Mucosa of rectum (tissue), 2 donors: ENCODE data around the gene UBL4B.
A peak's percentile ranks its signal among the peaks of the same experiment; 100 is the strongest.

Source experiments
- H3K27ac ChIP-seq, 2 donors: one replicate each; pipeline ENCODE4 v1.7.0; 2013; ENCODE audit warnings: inconsistent platforms in 2 of 2, low read depth in 2 of 2, low read length in 2 of 2
- H3K27me3 ChIP-seq, 2 donors: one replicate each; pipeline ENCODE4 v1.7.0; 2013; ENCODE audit warnings: low read length in 2 of 2; ENCODE audit not compliant: control insufficient read depth in 2 of 2, insufficient read depth in 2 of 2
- H3K36me3 ChIP-seq, 2 donors: one replicate each; pipeline ENCODE4 v1.7.0; 2013; ENCODE audit warnings: low read length in 2 of 2; ENCODE audit not compliant: control insufficient read depth in 2 of 2, insufficient read depth in 2 of 2
- H3K4me1 ChIP-seq, 2 donors: one replicate each; pipeline ENCODE4 v1.7.0; 2013; ENCODE audit warnings: low read length in 2 of 2, mild to moderate bottlenecking in 1 of 2; ENCODE audit not compliant: control insufficient read depth in 2 of 2, insufficient read depth in 2 of 2
- H3K4me3 ChIP-seq, 2 donors: one replicate each; pipeline ENCODE4 v1.7.0; 2013; ENCODE audit warnings: low read length in 2 of 2
- H3K9ac ChIP-seq, 2 donors: one replicate each; pipeline ENCODE4 v1.7.0; 2013; ENCODE audit warnings: low read length in 2 of 2, low read depth in 1 of 2, mild to moderate bottlenecking in 1 of 2
- H3K9me3 ChIP-seq, 2 donors: one replicate each; pipeline ENCODE4 v1.7.0; 2013; ENCODE audit warnings: low read length in 2 of 2; ENCODE audit not compliant: control insufficient read depth in 2 of 2
- donor health status: healthy.
- donor health status: Normal muscosa, but diverticular disease.

The UBL4B gene

DNA sequence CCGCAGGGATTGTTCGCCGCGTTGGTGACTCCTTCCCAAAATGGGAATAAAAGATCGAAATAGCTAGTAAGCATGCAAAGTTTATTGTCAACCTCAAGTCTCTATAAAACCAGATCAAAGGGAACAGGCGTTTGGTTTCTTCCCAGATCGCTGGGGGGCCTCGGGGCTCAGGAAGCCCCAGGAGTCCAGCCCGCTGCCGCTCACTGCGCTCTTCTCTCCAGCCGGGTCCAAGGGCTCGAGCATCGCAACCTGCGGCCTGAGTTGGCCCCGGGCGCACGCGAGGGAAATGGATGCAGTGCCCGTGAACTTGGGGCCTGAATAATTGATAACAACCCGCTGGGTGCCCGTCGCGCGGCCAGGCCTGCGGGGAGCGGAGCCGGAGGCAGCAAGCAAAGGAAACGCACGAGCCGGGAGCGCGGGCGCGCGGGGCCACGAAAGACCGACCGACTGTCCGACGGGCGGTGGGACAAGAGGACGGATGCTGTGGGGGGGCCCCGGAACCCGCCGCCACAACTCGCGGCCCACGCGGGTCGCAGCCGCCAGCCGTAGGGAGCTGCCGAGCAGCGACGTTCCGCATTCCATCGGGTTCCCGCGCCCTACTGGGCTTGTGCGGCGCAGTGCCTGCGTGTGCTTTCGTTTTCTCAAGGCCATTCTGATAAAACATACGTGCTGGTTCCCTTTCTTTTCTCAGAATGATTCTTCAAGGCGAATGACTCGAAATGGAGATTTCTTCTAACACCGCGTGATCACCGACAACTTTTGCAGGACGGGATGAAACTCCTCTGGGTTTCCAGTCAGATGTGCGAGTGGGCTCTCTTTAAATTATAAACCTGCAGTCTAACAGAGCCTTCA, 27.8 kb upstream of the UBL4B start:
- Histone ChIP-seq H3K4me1 (peaks cover 9% of the 10 kb centered on the region in 2 donors), H3K9ac (peak overlapping the region in 1 of 2 donors; percentile 68), H3K4me3 (peak overlapping the region; percentile 66 to 72), H3K9me3 (no peaks in the 10 kb centered on the region), H3K36me3 (no peaks in the 10 kb centered on the region), H3K27me3 (peaks cover 21 to 39% of the 10 kb centered on the region in 2 donors), H3K27ac (peak overlapping the region; percentile 49 to 58)

DNA sequence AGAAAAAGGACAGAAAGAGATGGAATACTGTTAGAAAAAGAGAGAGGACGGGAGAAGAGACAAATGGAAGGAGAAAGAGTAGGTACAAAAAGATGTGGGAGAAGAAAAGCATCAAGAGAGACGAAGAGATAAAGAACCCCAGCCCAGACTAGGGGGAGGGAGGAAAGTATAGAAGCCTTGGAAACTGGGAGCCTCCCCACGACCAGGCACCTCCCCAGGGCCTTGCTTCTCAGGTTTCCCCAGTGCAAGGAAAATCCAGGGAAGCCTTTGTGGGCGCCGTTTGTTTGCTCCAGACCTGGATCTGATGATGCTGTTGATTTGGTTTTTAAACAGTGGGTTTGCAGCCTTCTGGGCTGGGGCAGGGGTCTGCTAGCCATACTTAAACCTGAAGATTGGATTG, 26.6 kb upstream of the UBL4B start:
- Histone ChIP-seq H3K36me3 (no peaks in the 10 kb centered on the region), H3K9me3 (no peaks in the 10 kb centered on the region), H3K9ac (no peak overlapping the region), H3K4me3 (no peak overlapping the region), H3K4me1 (peaks cover 9% of the 10 kb centered on the region in 2 donors), H3K27ac (no peak overlapping the region), H3K27me3 (peaks cover 21 to 39% of the 10 kb centered on the region in 2 donors)

GRCh38 chr1:110086961-110087360, 25.3 kb upstream of the UBL4B start:
- peaks cover 21 to 38% of the 10 kb centered on the region in 2 donors for H3K27me3 ChIP-seq
- H3K9me3 ChIP-seq: no peaks in the 10 kb centered on the region
- H3K9ac ChIP-seq: no peak overlapping the region
- no peak overlapping the region for H3K4me3 ChIP-seq
- no peaks in the 10 kb centered on the region for H3K36me3 ChIP-seq
- no peak overlapping the region for H3K27ac ChIP-seq
- H3K4me1 ChIP-seq: peaks cover 9% of the 10 kb centered on the region in 2 donors

DNA sequence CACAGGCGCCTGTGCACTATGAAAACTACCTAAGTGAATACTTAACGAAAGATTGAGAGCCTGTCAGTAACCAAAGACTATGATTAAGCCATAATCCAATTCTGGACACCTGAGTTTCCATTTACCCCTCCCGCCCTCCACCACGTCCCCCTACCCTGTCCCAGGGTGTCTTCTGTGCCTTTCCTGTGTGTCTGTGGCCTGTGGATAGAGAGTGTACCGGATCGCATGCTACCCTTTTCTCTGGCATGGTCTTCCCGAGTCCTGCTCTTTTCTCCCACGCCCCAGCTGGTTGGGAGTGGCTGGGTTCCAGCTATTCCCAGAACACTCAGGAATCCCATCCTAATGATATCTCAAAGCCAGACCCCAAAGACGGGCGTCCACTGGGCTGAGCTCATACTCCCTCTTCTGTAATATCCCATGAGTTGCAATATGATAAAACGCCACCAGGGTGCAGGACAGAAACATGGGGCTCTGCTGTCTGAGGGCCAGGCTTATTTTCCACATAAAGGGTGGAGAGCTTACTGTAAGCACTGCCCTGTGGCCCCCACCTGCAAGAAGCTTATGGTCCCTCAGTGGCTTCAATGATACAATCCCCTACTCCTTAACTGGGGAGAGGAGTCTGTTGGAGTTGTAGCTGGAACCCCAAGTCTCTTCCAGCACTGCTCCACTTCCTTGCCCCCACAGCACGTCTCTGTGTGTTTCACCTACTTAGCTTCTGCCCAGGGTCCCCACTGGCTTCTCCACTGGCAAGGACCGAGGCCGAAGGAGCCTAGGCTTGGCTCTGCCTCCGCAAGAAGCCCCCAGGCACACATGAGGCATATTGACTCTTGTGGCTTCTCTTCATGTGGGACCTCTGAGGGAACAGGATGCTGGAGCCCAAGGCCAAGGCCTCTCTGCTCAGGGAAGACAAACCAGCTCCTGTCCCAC, 24.2 kb upstream of the UBL4B start:
- H3K27me3 ChIP-seq: peaks cover 12 to 27% of the 10 kb centered on the region in 2 donors
- H3K4me1 ChIP-seq: peaks cover 8 to 9% of the 10 kb centered on the region in 2 donors

DNA sequence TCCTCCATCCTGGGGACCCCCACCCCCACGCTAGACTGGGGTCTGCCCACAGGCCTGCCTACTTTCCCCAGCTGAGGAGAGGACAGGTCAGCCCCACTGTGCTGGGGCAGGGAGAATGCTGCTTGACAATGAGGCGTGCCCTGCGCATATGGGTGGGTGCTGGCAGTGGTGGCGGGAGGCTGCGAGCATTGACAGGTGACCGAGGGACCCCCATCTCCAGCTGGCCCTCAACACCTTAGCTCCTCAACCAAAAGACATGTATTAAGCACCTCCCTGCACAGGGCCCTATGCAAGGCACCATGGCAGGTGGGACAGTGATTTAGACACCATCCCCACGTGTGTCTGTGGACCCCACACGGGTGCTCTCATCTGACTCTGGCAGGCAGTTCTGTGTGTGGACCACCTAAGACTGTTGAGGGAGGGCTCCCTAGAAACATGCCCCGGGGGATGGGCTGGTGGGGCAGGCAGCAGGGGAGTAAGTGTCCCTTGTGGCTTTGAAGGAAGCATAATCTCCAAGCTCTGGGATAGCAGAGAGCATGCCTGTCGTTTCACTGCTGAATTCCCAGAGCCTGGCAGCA, 23.4 kb upstream of the UBL4B start:
- Histone ChIP-seq H3K4me1 (peaks cover 2 to 6% of the 10 kb centered on the region in 2 donors), H3K4me3 (no peak overlapping the region), H3K27ac (no peak overlapping the region), H3K36me3 (no peaks in the 10 kb centered on the region), H3K9ac (no peak overlapping the region), H3K9me3 (no peaks in the 10 kb centered on the region), H3K27me3 (peaks cover 6 to 20% of the 10 kb centered on the region in 2 donors)

More for the DNA sequence above, 24.2 kb upstream of the UBL4B start:
- Histone ChIP-seq H3K9me3 (no peaks in the 10 kb centered on the region), H3K4me3 (no peak overlapping the region), H3K27ac (no peak overlapping the region), H3K9ac (no peak overlapping the region), H3K36me3 (no peaks in the 10 kb centered on the region)

DNA sequence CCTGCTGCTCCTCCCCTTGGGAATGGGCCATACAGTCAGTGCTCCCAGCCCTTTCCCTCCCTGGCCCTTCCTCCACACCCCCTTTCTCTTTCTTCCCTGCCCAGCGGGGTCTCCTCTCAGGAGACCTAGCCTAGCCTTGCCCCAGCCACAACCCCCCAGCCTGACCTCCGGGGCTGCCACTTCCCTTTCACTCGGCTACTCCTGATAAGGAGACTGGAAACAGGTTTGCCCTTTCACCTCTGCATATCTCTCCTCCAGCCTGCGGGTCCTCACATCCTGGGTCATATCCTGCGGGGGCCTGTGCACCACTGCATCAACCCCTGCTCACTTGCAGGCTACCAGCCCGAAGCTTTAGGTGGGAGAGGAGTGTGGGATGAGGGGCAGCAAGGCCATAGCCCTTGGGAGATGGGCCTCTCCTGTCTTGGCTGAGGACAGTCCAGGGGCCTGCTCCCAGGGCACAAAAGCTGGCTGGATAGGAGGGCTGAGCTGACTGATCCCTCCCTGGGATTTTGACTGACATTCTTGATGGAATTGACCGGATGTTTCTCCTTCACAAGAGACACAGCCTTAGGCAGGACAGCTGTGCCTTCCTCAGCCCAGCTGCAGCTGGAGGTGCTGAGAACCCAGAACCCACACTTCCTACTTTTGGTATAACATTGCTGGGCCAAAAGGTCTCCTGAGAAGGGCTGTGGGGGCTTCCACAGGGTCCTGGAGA, 22.5 kb upstream of the UBL4B start:
- Histone ChIP-seq H3K36me3 (no peaks in the 10 kb centered on the region), H3K27me3 (peaks cover 5 to 20% of the 10 kb centered on the region in 2 donors), H3K4me3 (no peak overlapping the region), H3K27ac (no peak overlapping the region), H3K4me1 (peaks cover 0 to 1% of the 10 kb centered on the region in 2 donors), H3K9ac (no peak overlapping the region), H3K9me3 (no peaks in the 10 kb centered on the region)

- no peak overlapping the region for H3K9ac ChIP-seq
- no peaks in the 10 kb centered on the region for H3K4me1 ChIP-seq
- H3K36me3 ChIP-seq: no peaks in the 10 kb centered on the region
- H3K9me3 ChIP-seq: no peaks in the 10 kb centered on the region
- no peak overlapping the region for H3K4me3 ChIP-seq
- H3K27me3 ChIP-seq: peaks cover 0 to 13% of the 10 kb centered on the region in 2 donors
- H3K27ac ChIP-seq: no peak overlapping the region
Observed at GRCh38 chr1:110091381-110091780, 20.9 kb upstream of the UBL4B start.

GRCh38 chr1:110091791-110092190, 20.5 kb upstream of the UBL4B start:
- no peak overlapping the region for H3K4me3 ChIP-seq
- H3K9ac ChIP-seq: no peak overlapping the region
- no peaks in the 10 kb centered on the region for H3K9me3 ChIP-seq
- peaks cover 0 to 11% of the 10 kb centered on the region in 2 donors for H3K27me3 ChIP-seq
- no peaks in the 10 kb centered on the region for H3K4me1 ChIP-seq
- no peaks in the 10 kb centered on the region for H3K36me3 ChIP-seq
- no peak overlapping the region for H3K27ac ChIP-seq

GRCh38 chr1:110092991-110093390, 19.3 kb upstream of the UBL4B start:
- Histone ChIP-seq H3K27ac (no peak overlapping the region), H3K36me3 (no peaks in the 10 kb centered on the region), H3K4me1 (no peaks in the 10 kb centered on the region), H3K9ac (no peak overlapping the region), H3K27me3 (peaks cover 0 to 4% of the 10 kb centered on the region in 2 donors), H3K9me3 (no peaks in the 10 kb centered on the region), H3K4me3 (no peak overlapping the region)
